IPS-18a (cell line): ENCODE data around the gene UFSP1.
"Not testable (repeated sequence)": the region's sequence is repeated elsewhere in the genome, so short reads cannot be mapped to it uniquely, and the experiment has no call there.

Source experiments
- H3K27ac ChIP-seq: one replicate; pipeline ENCODE4 v1.5.1; 2013; ENCODE audit warnings: low read length
- H3K27me3 ChIP-seq: one replicate; pipeline ENCODE4 v1.6.1; 2013; ENCODE audit warnings: mild to moderate bottlenecking, low read length; ENCODE audit not compliant: control insufficient read depth, insufficient read depth
- H3K36me3 ChIP-seq: one replicate; pipeline ENCODE4 v1.6.1; 2013; ENCODE audit warnings: low read depth, low read length; ENCODE audit not compliant: control insufficient read depth
- H3K4me1 ChIP-seq: one replicate; pipeline ENCODE4 v1.6.1; 2013; ENCODE audit warnings: low read depth, low read length; ENCODE audit not compliant: control insufficient read depth
- H3K4me3 ChIP-seq: one replicate; pipeline ENCODE4 v1.5.1; 2013; ENCODE audit warnings: low read length
- H3K9ac ChIP-seq: one replicate; pipeline ENCODE4 v1.6.1; 2013; ENCODE audit warnings: mild to moderate bottlenecking, low read length, moderate library complexity
- H3K9me3 ChIP-seq: one replicate; pipeline ENCODE4 v1.6.1; 2013; ENCODE audit warnings: low read depth, low read length; ENCODE audit not compliant: control insufficient read depth

Gene UFSP1

DNA sequence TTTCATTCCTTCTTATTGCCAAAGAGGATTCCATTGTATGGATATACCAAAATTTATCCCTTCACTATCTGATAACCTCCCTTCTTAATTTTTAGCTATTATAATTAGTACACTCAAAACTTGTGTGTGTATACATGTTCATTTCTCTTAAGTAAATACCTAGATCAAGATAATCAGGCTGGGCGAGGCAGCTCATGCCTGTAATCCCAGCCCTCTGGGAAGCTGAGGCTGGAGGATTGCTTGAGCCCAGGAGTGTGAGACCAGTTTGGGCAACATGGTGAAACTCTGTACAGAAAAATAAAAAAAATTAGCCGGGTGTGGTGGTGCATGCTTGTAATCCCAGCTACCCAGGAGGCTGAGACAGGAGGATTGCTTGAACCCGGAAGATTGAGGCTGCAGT lies 22.0 kb upstream of the UFSP1 start:
- H3K36me3 ChIP-seq: no peaks in the 10 kb centered on the region
- no peaks in the 10 kb centered on the region for H3K27me3 ChIP-seq
- H3K9ac ChIP-seq: no peak overlapping the region
- H3K27ac ChIP-seq: no peak overlapping the region
- H3K4me1 ChIP-seq: no peaks in the 10 kb centered on the region
- H3K9me3 ChIP-seq: no peaks in the 10 kb centered on the region
- H3K4me3 ChIP-seq: no peak overlapping the region

DNA sequence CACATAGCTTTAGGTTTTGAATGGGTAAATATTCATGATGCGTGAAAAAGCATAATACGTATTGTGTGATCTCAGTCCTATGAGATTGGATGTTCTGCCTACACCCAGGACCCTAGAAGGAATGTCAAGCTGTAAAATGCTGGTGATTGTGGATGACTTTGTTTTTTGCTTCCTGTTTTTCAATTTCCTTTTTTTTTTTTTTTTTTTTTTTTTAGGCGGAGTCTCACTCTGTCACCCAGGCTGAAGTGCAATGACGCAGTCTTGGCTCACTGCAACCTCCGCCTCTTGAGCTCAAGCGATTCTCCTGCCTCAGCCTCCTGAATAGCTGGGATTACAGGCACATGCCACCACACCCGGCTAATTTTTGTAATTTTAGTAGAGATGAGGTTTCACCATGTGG lies 20.9 kb upstream of the UFSP1 start:
- H3K4me1 ChIP-seq, H3K27me3 ChIP-seq, H3K27ac ChIP-seq, H3K36me3 ChIP-seq, H3K9ac ChIP-seq, H3K4me3 ChIP-seq, H3K9me3 ChIP-seq: not testable (repeated sequence)

DNA sequence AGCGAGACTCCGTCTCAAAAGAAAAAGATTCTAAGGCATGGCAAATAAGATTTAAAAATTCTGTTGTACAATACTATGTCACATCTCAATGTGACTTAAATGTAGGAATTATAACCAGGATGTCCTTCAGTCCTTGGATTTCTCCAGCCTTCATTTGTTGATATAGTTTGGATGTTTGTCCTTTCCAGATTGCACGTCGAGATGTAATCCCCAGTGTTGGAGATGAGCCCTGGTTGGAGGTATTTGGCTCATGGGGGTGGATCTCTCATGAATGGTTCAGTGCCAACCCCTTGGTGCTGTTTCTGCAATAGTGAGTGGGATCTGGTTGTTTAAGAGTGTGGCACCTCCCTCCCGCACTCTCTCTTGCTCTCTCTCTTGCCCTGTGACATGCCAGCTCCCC lies 19.0 kb upstream of the UFSP1 start:
- Histone ChIP-seq H3K4me3 (no peak overlapping the region), H3K36me3 (no peaks in the 10 kb centered on the region), H3K27me3 (no peaks in the 10 kb centered on the region), H3K27ac (no peak overlapping the region), H3K9ac (no peak overlapping the region), H3K9me3 (no peaks in the 10 kb centered on the region), H3K4me1 (no peaks in the 10 kb centered on the region)

DNA sequence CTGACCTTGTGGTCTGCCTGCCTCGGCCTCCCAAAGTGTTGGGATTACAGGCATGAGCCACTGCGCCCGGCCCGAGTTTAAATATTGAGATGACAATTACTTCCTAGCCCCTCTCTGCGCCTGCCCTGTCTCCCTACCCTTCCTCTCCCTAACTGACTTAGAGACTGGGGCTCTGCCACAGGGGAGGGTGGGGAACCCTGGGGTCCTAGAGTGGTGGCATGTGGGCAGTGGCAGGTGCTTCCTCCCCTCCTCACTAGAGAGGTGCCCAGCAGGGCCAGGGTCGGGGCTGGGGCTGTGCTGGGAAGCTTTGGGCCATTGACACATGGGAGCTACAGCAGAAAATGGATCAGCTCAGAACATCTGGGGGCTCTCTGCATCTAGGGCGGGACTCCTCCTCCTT lies 13.1 kb upstream of the UFSP1 start:
- Histone ChIP-seq H3K9me3 (no peaks in the 10 kb centered on the region), H3K4me1 (no peaks in the 10 kb centered on the region), H3K9ac (no peak overlapping the region), H3K27ac (no peak overlapping the region), H3K4me3 (no peak overlapping the region), H3K36me3 (no peaks in the 10 kb centered on the region), H3K27me3 (no peaks in the 10 kb centered on the region)

DNA sequence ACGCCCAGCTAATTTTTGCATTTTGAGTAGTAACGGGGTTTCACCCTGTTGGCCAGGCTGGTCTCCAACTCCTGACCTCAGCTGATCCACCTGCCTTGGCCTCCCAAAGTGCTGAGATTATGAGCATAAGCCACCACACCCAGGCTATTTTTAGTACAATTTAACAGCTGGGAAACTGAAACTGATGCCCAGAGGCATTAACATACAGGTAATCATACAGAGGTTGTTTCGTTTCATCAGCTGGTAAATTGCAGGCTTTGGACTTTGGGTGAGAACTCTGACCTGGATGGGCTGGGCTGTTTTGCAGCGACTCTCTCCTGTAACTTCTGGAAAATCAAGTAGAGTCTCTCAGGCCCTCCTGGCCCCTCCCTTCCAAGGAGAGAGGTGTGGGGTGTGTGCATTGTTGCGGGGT lies 12.4 kb upstream of the UFSP1 start:
- Histone ChIP-seq H3K27me3 (no peaks in the 10 kb centered on the region), H3K9ac (no peak overlapping the region), H3K4me3 (no peak overlapping the region), H3K9me3 (no peaks in the 10 kb centered on the region), H3K4me1 (no peaks in the 10 kb centered on the region), H3K36me3 (no peaks in the 10 kb centered on the region), H3K27ac (no peak overlapping the region)

DNA sequence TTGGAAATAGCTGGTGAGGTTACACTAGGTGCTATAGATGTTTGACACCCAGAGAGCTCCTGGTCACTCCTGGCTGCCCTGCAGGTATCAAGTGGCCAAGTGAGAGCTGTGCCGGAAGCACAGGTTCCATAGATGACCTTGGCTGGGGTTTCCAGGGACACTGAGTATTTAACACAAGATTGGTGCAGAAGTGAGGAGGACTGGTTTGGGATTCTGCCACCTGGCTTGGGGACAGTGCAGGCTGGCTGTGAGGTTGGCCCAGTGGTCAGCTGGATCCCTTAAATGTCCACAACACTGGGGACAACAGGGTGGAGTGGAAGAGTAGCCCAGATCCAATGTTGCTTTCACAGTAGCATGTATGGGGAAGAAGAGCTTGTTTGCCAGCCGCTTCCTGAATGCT lies 11.5 kb upstream of the UFSP1 start:
- H3K27ac ChIP-seq: no peak overlapping the region
- H3K4me3 ChIP-seq: no peak overlapping the region
- no peaks in the 10 kb centered on the region for H3K9me3 ChIP-seq
- no peak overlapping the region for H3K9ac ChIP-seq
- H3K36me3 ChIP-seq: no peaks in the 10 kb centered on the region
- H3K4me1 ChIP-seq: no peaks in the 10 kb centered on the region
- peaks cover 9% of the 10 kb centered on the region for H3K27me3 ChIP-seq

DNA sequence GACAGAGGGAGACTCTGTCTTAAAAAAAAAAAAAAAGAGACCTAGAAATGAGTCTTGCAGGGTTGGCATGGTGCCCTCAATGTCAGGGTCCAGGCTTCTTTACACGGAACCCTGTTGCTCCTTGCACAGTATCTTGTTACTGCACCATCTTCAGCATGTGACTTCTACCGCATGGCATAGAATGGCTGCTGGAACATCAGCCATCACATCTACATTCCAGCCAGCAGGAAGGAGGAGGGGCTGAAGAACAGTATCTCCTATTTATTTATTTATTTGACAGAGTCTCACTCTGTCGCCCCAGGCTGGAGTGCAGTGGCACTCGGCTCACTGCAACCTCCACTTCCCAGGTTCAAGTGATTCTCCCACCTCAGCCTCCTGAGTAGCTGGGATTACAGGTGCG lies 9.9 kb upstream of the UFSP1 start:
- peaks cover 19% of the 10 kb centered on the region for H3K27me3 ChIP-seq
- no peaks in the 10 kb centered on the region for H3K36me3 ChIP-seq
- no peak overlapping the region for H3K9ac ChIP-seq
- no peak overlapping the region for H3K27ac ChIP-seq
- no peaks in the 10 kb centered on the region for H3K9me3 ChIP-seq
- no peaks in the 10 kb centered on the region for H3K4me1 ChIP-seq
- H3K4me3 ChIP-seq: no peak overlapping the region

DNA sequence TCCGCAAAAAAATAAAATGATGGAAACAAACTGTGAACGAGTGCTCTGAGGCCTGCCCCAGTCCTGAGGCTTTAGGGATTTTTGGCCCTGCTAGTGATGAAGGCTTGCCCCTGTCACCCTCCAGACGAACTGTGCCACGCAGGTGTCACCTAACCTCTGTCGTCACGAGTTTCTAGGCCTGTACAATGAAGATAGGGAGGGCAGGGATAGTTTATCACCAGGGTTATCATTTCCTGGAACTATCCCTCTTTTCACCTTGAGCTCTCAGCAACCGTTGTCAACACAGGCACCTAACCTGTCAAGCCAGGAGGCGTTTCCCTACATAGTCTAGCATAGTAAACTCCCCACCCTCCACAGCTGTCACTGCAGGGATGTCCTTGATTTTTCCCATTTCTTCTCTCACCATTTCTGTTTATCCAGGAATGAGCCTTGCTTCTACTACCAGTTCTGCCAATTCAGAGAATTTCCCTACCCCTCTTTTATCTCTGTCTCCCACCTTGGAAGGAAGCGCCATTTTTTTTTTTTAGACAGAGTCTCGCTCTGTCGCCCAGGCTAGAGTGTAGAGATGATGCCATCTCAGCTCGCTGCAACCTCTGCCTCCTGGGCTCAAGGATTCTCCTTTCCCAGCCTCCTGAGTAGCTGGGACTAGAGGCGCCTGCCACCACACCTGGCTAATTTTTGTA lies 8.4 kb upstream of the UFSP1 start:
- no peak overlapping the region for H3K4me3 ChIP-seq
- no peaks in the 10 kb centered on the region for H3K36me3 ChIP-seq
- H3K27ac ChIP-seq: no peak overlapping the region
- H3K9ac ChIP-seq: no peak overlapping the region
- no peaks in the 10 kb centered on the region for H3K4me1 ChIP-seq
- H3K9me3 ChIP-seq: no peaks in the 10 kb centered on the region
- H3K27me3 ChIP-seq: peaks cover 19% of the 10 kb centered on the region

DNA sequence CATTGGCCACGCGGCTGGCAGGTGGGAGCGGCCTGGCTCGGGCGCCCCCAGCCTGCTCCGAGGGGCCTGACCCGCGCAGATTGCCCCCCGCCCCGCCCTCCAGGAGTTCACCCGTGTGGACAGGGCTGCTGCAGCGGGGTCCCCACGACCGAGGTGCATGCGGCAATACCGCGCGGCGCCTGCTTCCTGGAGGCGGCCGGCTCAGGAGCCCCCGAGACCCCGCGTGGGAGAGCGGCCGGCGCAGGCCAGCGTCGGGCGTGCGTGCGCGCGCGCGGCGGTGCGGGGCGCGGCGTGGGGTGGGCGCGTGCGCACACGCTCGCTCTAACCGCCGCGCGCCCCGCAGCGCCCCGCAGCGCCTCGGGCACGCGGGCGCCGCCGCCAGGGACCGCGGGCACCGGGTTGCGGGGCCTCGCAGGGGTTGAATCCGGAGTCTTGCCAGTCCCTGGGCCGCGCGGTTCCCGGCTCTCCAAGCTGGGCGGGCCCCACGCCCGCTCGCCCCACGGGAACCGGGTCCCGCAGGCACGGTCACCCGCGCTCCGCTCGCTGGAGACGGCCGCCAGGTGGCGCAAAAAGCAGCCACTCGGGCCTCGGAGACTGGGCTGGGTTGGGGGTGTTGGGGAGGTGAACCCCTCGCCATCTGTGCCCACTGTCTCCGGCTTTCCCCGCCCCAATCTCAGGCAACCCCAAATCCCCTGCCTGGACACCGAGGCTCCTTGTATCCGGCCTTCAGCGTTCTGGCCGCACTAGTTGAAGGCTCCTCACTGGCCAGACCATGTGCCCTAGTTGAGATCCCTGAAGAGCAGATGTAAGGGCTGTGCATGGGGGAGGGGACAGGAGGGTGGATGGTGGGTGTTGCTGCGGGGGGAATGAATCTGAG lies 7.5 kb upstream of the UFSP1 start:
- H3K36me3 ChIP-seq: no peaks in the 10 kb centered on the region
- peaks cover 19% of the 10 kb centered on the region for H3K27me3 ChIP-seq
- H3K4me3 ChIP-seq: peak overlapping the region; percentile 1
- no peaks in the 10 kb centered on the region for H3K4me1 ChIP-seq
- no peak overlapping the region for H3K9ac ChIP-seq
- H3K27ac ChIP-seq: no peak overlapping the region
- no peaks in the 10 kb centered on the region for H3K9me3 ChIP-seq

DNA sequence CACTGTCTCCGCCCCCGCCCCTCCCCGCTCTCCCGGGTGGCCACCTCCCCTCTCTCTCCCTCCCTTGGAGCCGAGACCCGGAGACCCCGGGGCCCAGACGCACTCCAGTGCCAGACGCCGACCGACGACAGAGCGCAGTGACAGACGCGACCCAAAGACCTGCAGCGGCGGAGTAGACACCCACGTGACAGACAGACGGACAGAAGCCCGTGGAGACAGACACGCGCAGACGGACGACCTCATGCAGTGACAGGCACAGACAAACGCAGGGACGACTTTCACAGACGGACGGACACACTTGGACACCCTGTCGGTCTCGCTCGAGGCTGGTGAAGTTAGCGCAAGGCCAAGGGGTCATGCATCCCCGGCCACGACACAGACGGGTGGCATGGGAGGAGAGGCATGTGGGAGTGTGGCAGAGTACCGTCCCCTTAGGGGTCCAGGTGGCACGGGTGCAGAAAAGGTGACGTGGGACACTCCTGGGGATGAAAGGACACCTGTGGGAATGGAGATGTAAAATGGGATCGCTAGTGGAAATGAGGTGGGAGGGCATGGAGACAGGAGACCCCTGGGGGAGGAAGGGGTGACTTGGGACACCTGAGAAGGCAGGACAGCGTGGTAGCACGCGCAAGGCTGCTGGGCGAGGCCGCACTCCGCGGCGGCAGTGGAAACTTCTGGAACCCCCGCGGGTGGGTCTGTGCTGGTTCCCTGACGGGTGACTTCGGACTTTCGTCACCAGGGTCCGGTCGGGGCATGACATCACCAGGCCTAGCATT lies 6.6 kb upstream of the UFSP1 start:
- Histone ChIP-seq H3K4me1 (peaks cover 4% of the 10 kb centered on the region), H3K4me3 (peak overlapping the region; percentile 1), H3K9ac (no peak overlapping the region), H3K36me3 (no peaks in the 10 kb centered on the region), H3K9me3 (no peaks in the 10 kb centered on the region), H3K27ac (no peak overlapping the region), H3K27me3 (peaks cover 19% of the 10 kb centered on the region)

DNA sequence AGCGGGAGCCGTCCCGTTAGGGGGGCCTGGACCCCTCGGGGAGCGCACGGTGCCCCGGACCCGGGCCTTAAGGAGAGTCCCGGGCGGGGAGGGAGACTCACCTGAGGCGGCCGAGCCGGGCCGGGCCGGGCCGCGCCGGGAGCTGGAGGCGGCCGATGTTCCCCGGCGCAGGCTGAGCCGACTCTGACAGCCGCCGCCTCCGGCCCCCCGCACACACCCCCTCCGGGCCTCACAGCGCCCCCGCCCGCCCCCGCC lies 6.1 kb upstream of the UFSP1 start, which contains the start of gene ACHE:
TSS of gene ACHE (minus strand) at position 188 of the 255 bp plus-strand sequence. CDS start 1,656 bp downstream, outside the sequence.
- Histone ChIP-seq H3K4me3 (peak within 1 kb of the TSS; percentile 59), H3K9ac (no peak within 1 kb of the TSS), H3K9me3 (no peaks in the 10 kb centered on the region), H3K27ac (no peak within 1 kb of the TSS), H3K27me3 (peaks cover 19% of the 10 kb centered on the region), H3K36me3 (no peaks in the 10 kb centered on the region), H3K4me1 (peaks cover 5% of the 10 kb centered on the region)
